Liver (tissue), 9 donors: Measurements from ENCODE around the gene CBX8. TPM values are rescaled to one million over a fixed set of nuclear protein-coding genes. Genes with fewer than 3 reads are reported as not detected.

ENCODE experiments used
- DNase-seq: peaks from one replicate; pipeline ENCODE4 v3.0.0-alpha.2; 2017; ENCODE audit warnings: low spot score
- H3K27ac ChIP-seq, 2 donors: one replicate each; pipeline ENCODE4 v1.7.0; 2013; ENCODE audit warnings: inconsistent platforms in 2 of 2, low read length in 2 of 2, control low read depth in 1 of 2, low read depth in 1 of 2, mild to moderate bottlenecking in 1 of 2
- H3K27me3 ChIP-seq, 4 donors: one replicate each; pipeline versions ENCODE4 v1.6.1 to v1.7.0; 2013; ENCODE audit warnings: low read length in 3 of 4, inconsistent platforms in 1 of 4, mild to moderate bottlenecking in 1 of 4, moderate library complexity in 1 of 4; ENCODE audit not compliant: control insufficient read depth in 4 of 4, insufficient read depth in 4 of 4
- H3K36me3 ChIP-seq, 4 donors: one replicate each; pipeline versions ENCODE4 v1.6.1 to v1.7.0; 2013; ENCODE audit warnings: low read length in 3 of 4, mild to moderate bottlenecking in 3 of 4, low read depth in 1 of 4, moderate library complexity in 1 of 4; ENCODE audit not compliant: control insufficient read depth in 4 of 4, insufficient read depth in 3 of 4
- H3K4me1 ChIP-seq, 4 donors: one replicate each; pipeline versions ENCODE4 v1.6.1 to v1.7.0; 2013; ENCODE audit warnings: low read length in 3 of 4, mild to moderate bottlenecking in 3 of 4, moderate library complexity in 1 of 4; ENCODE audit not compliant: control insufficient read depth in 4 of 4, insufficient read depth in 4 of 4
- H3K4me3 ChIP-seq, 3 donors: one replicate each; pipeline versions ENCODE4 v1.6.1 to v1.7.0; 2013; ENCODE audit warnings: low read length in 3 of 3, control low read depth in 1 of 3, low read depth in 1 of 3, mild to moderate bottlenecking in 1 of 3
- H3K9ac ChIP-seq, 2 donors: one replicate each; pipeline ENCODE4 v1.7.0; 2013; ENCODE audit warnings: low read length in 2 of 2, mild to moderate bottlenecking in 2 of 2, moderate library complexity in 2 of 2, control low read depth in 1 of 2, low read depth in 1 of 2
- H3K9me3 ChIP-seq, 4 donors: one replicate each; pipeline versions ENCODE4 v1.6.1 to v1.7.0; 2013; ENCODE audit warnings: low read length in 3 of 4; ENCODE audit not compliant: control insufficient read depth in 4 of 4
- ATF3 ChIP-seq: IDR thresholded peaks from 2 replicates; pipeline ENCODE4 v1.6.1; 2016; ENCODE audit warnings: antibody characterized with exemption
- CTCF ChIP-seq: fragments of 150-350 bp; IDR thresholded peaks from 2 replicates; pipeline ENCODE4 v1.5.1; 2017; ENCODE audit warnings: improper control_type of control experiment, low read depth, low read length; ENCODE audit not compliant: missing input control
- EGR1 ChIP-seq, 2 donors: IDR thresholded peaks; 2 replicates each; pipeline ENCODE4 v1.6.1; 2016 to 2018; ENCODE audit warnings: antibody characterized with exemption in 2 of 2, low read depth in 2 of 2
- FOXA2 ChIP-seq: IDR thresholded peaks from 2 replicates; pipeline ENCODE4 v1.6.1; 2016; ENCODE audit warnings: antibody characterized with exemption
- GABPA ChIP-seq, 2 donors: IDR thresholded peaks in 1 of 2; conservative IDR thresholded peaks in 1 of 2; 2 replicates each; pipeline ENCODE4 v1.6.1; 2016; ENCODE audit warnings: antibody characterized with exemption in 2 of 2, mild to moderate bottlenecking in 1 of 2, moderate library complexity in 1 of 2
- HNF4A ChIP-seq, 2 donors: conservative IDR thresholded peaks; 2 replicates each; pipeline ENCODE4 v1.6.1; 2016; ENCODE audit warnings: antibody characterized with exemption in 2 of 2, mild to moderate bottlenecking in 2 of 2
- HNF4G ChIP-seq: IDR thresholded peaks from 2 replicates; pipeline ENCODE4 v1.6.1; 2016; ENCODE audit warnings: antibody characterized with exemption
- JUND ChIP-seq, 2 donors: IDR thresholded peaks; 2 replicates each; pipeline ENCODE4 v1.6.1; 2016; ENCODE audit warnings: antibody characterized with exemption in 2 of 2
- MAX ChIP-seq: IDR thresholded peaks from 2 replicates; pipeline ENCODE4 v1.6.1; 2016; ENCODE audit warnings: antibody characterized with exemption
- NR2F2 ChIP-seq: IDR thresholded peaks from 2 replicates; pipeline ENCODE4 v1.6.1; 2016; ENCODE audit warnings: antibody characterized with exemption
- RAD21 ChIP-seq, 2 donors: IDR thresholded peaks; 2 replicates each; pipeline ENCODE4 v1.6.1; 2016; ENCODE audit warnings: antibody characterized with exemption in 2 of 2, mild to moderate bottlenecking in 2 of 2
- REST ChIP-seq: IDR thresholded peaks from 2 replicates; pipeline ENCODE4 v1.6.1; 2016; ENCODE audit warnings: antibody characterized with exemption, mild to moderate bottlenecking
- RXRA ChIP-seq, 2 donors: IDR thresholded peaks; 2 replicates each; pipeline ENCODE4 v1.6.1; 2017 to 2018; ENCODE audit warnings: antibody characterized with exemption in 2 of 2, mild to moderate bottlenecking in 1 of 2
- SP1 ChIP-seq: IDR thresholded peaks from 2 replicates; pipeline ENCODE4 v1.6.1; 2018; ENCODE audit warnings: antibody characterized with exemption, mild to moderate bottlenecking
- TAF1 ChIP-seq: conservative IDR thresholded peaks from 2 replicates; pipeline ENCODE4 v1.6.1; 2016; ENCODE audit warnings: antibody characterized with exemption, mild to moderate bottlenecking
- YY1 ChIP-seq: IDR thresholded peaks from 2 replicates; pipeline ENCODE4 v1.6.1; 2016; ENCODE audit warnings: antibody characterized with exemption, mild to moderate bottlenecking
- ZBTB33 ChIP-seq: IDR thresholded peaks from 2 replicates; pipeline ENCODE4 v1.6.1; 2016; ENCODE audit warnings: antibody characterized with exemption
- WGBS: extraction: QIAGEN DNeasy Blood & Tissue Kit; methylation state at CpG from one replicate; pipeline ENCODE4 v1.1.7; 2013; 5-methylcytosine and 5-hydroxymethylcytosine counted together
- polyA plus RNA-seq, 2 donors: library from polyadenylated mRNA; stranded (reverse) in 1 of 2; unstranded in 1 of 2; fragments of 200-250 nt in 1 of 2; fragments of >200 nt in 1 of 2; fragmentation: Nextera tagmentation in 1 of 2; extraction: Ambion mirVana in 1 of 2; gene quantifications; one replicate each; pipeline versions ENCODE4 v1.2.1 to v1.2.3, GENCODE V29; 2013 to 2015
- total RNA-seq, 2 donors: library from RNA; depleted of rRNA; stranded (reverse); fragments of >200 nt; gene quantifications; one replicate each; pipeline ENCODE4 v1.2.3, GENCODE V29; 2014
- donor health status: healthy.
- donor health status: healthy.
- donor health status: healthy.
- donor health status: healthy.
- donor health status: healthy.

The CBX8 gene
- total and polyA plus RNA-seq, 4 donors = 0.75 to 2.7 (median 1.9) TPM

- Histone ChIP-seq H3K27me3 (peaks cover 0 to 15% (median 7%) of the 10 kb centered on the region in 4 donors), H3K9ac (no peak overlapping the region), H3K4me3 (no peak overlapping the region), H3K4me1 (peaks cover 10 to 25% (median 18%) of the 10 kb centered on the region in 4 donors), H3K27ac (no peak overlapping the region), H3K36me3 (peaks cover 0 to 6% (median 0%) of the 10 kb centered on the region in 4 donors), H3K9me3 (no peaks in the 10 kb centered on the region)
- WGBS = 53% methylated on average over 63 of the region's 63 CpGs
- DNase-seq = no peak
- TF ChIP-seq GABPA (IDR thresholded peaks at IDR 0.05 in 1 of 2, conservative IDR thresholded peaks at IDR 0.05 in 1 of 2) (no peak), SP1 (no peak)
Observed at GRCh38 chr17:79792984-79793923, 3.6 kb downstream of the CBX8 start.

- Histone ChIP-seq H3K4me3 (no peak overlapping the region), H3K9me3 (no peaks in the 10 kb centered on the region), H3K4me1 (peaks cover 6 to 19% (median 14%) of the 10 kb centered on the region in 4 donors), H3K9ac (no peak overlapping the region), H3K27me3 (peaks cover 0 to 15% (median 7%) of the 10 kb centered on the region in 4 donors), H3K36me3 (peaks cover 0 to 6% (median 0%) of the 10 kb centered on the region in 4 donors), H3K27ac (no peak overlapping the region)
- TF ChIP-seq REST = no peak
- no peak for TF ChIP-seq RAD21 (IDR thresholded peaks at IDR 0.05)
- TF ChIP-seq YY1 = no peak
- TF ChIP-seq ATF3 = no peak
- no peak for TF ChIP-seq EGR1 (IDR thresholded peaks at IDR 0.05; ENCODE audit: low read depth in 2 of 2)
- no peak for TF ChIP-seq NR2F2
- no peak for TF ChIP-seq RXRA (IDR thresholded peaks at IDR 0.05)
- no peak for TF ChIP-seq CTCF
- TF ChIP-seq HNF4A (conservative IDR thresholded peaks at IDR 0.05) = no peak
- no peak for TF ChIP-seq JUND (IDR thresholded peaks at IDR 0.05)
- TF ChIP-seq MAX = no peak
- TF ChIP-seq TAF1 = no peak
- TF ChIP-seq FOXA2 = no peak
- no peak for TF ChIP-seq ZBTB33
- TF ChIP-seq HNF4G = no peak
- 20% methylated on average over 22 of the region's 22 CpGs for WGBS
- no peak for DNase-seq
Observed at GRCh38 chr17:79792341-79792871, 4.5 kb downstream of the CBX8 start.
